Measurements from ENCODE around the gene FCHSD2.

GRCh38 chr11:72998676-72999075 is 143.4 kb downstream of the FCHSD2 start:
- TF ChIP-seq, protein P1, sequence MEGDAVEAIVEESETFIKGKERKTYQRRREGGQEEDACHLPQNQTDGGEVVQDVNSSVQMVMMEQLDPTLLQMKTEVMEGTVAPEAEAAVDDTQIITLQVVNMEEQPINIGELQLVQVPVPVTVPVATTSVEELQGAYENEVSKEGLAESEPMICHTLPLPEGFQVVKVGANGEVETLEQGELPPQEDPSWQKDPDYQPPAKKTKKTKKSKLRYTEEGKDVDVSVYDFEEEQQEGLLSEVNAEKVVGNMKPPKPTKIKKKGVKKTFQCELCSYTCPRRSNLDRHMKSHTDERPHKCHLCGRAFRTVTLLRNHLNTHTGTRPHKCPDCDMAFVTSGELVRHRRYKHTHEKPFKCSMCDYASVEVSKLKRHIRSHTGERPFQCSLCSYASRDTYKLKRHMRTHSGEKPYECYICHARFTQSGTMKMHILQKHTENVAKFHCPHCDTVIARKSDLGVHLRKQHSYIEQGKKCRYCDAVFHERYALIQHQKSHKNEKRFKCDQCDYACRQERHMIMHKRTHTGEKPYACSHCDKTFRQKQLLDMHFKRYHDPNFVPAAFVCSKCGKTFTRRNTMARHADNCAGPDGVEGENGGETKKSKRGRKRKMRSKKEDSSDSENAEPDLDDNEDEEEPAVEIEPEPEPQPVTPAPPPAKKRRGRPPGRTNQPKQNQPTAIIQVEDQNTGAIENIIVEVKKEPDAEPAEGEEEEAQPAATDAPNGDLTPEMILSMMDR (conservative IDR thresholded peaks at IDR 0.05; ENCODE audit: low read depth, low read length): no peak
- no peak for TF ChIP-seq EZH2phosphoT487 (IDR thresholded peaks at IDR 0.05; ENCODE audit: borderline replicate concordance, low read length)
- no peak for TF ChIP-seq EZH2 (IDR thresholded peaks at IDR 0.05; ENCODE audit: low read length, unreplicated experiment)
